Mesenchymal stem cell (in vitro differentiated cells and primary cell): ENCODE measurements around the gene PCLAF.
"Not testable (repeated sequence)": the region's sequence is repeated elsewhere in the genome, so short reads cannot be mapped to it uniquely, and the experiment has no call there.

Experiments used
- DNase-seq: peaks from one replicate; pipeline ENCODE4 v3.0.0-alpha.2; 2013
- H2AFZ ChIP-seq: one replicate; pipeline ENCODE4 v1.6.1; 2013; ENCODE audit warnings: low read depth, mild to moderate bottlenecking, control low read depth, inconsistent platforms, low read length, moderate library complexity
- H2AK5ac ChIP-seq: 2 replicates; pipeline ENCODE4 v1.6.1; 2013; ENCODE audit warnings: low read length, moderate library complexity, mild to moderate bottlenecking, inconsistent platforms; ENCODE audit not compliant: severe bottlenecking
- H2BK120ac ChIP-seq: one replicate; pipeline ENCODE4 v1.6.1; 2013; ENCODE audit warnings: low read depth, mild to moderate bottlenecking, inconsistent platforms, low read length, moderate library complexity
- H2BK12ac ChIP-seq, 2 experiments: one replicate each; pipeline ENCODE4 v1.6.1; 2013; ENCODE audit warnings: inconsistent platforms in 2 of 2, low read length in 2 of 2, mild to moderate bottlenecking in 2 of 2, moderate library complexity in 2 of 2, control low read depth in 1 of 2
- H2BK15ac ChIP-seq: one replicate; pipeline ENCODE4 v1.6.1; 2013; ENCODE audit warnings: mild to moderate bottlenecking, low read depth, inconsistent platforms; ENCODE audit not compliant: poor library complexity, severe bottlenecking
- H2BK5ac ChIP-seq: 2 replicates; pipeline ENCODE4 v1.6.1; 2013; ENCODE audit warnings: low read depth, mild to moderate bottlenecking, low read length, control low read depth, inconsistent platforms; ENCODE audit not compliant: poor library complexity, severe bottlenecking
- H3K14ac ChIP-seq, 2 experiments: one replicate each; pipeline ENCODE4 v1.6.1; 2013; ENCODE audit warnings: inconsistent platforms in 2 of 2, low read length in 2 of 2, control low read depth in 1 of 2, mild to moderate bottlenecking in 1 of 2, moderate library complexity in 1 of 2
- H3K18ac ChIP-seq, 2 experiments: one replicate each; pipeline ENCODE4 v1.6.1; 2013; ENCODE audit warnings: inconsistent platforms in 2 of 2, low read length in 2 of 2, control low read depth in 1 of 2, low read depth in 1 of 2, mild to moderate bottlenecking in 1 of 2
- H3K23ac ChIP-seq, 2 experiments: one replicate each; pipeline ENCODE4 v1.6.1; 2013; ENCODE audit warnings: inconsistent platforms in 2 of 2, low read length in 2 of 2, mild to moderate bottlenecking in 2 of 2, moderate library complexity in 2 of 2, control low read depth in 1 of 2
- H3K27ac ChIP-seq: 2 replicates; pipeline ENCODE4 v1.5.1; 2013; ENCODE audit warnings: mild to moderate bottlenecking, moderate library complexity, low read length, control low read depth, inconsistent platforms; ENCODE audit not compliant: poor library complexity, severe bottlenecking
- H3K27me3 ChIP-seq, 2 experiments: 2 replicates each; pipeline versions ENCODE4 v1.6.1 to v1.7.0; 2013; ENCODE audit warnings: low read length in 2 of 2, mild to moderate bottlenecking in 2 of 2, moderate library complexity in 2 of 2, control low read depth in 1 of 2, inconsistent platforms in 1 of 2; ENCODE audit not compliant: control insufficient read depth in 1 of 2, insufficient read depth in 1 of 2
- H3K36me3 ChIP-seq, 2 experiments: 2 replicates each; pipeline versions ENCODE4 v1.6.1 to v1.7.0; 2013; ENCODE audit warnings: low read length in 2 of 2, control low read depth in 1 of 2, inconsistent platforms in 1 of 2, low read depth in 1 of 2, mild to moderate bottlenecking in 1 of 2; ENCODE audit not compliant: insufficient read depth in 2 of 2, control insufficient read depth in 1 of 2
- H3K4ac ChIP-seq, 2 experiments: one replicate each; pipeline ENCODE4 v1.6.1; 2013; ENCODE audit warnings: inconsistent platforms in 2 of 2, low read length in 2 of 2, mild to moderate bottlenecking in 2 of 2, moderate library complexity in 2 of 2, control low read depth in 1 of 2, low read depth in 1 of 2
- H3K4me1 ChIP-seq: 2 replicates; pipeline ENCODE4 v1.6.1; 2013; ENCODE audit warnings: low read depth, low read length, control low read depth; ENCODE audit not compliant: control insufficient read depth, insufficient read depth
- H3K4me2 ChIP-seq: 2 replicates; pipeline ENCODE4 v1.6.1; 2013; ENCODE audit warnings: low read length, mild to moderate bottlenecking, inconsistent platforms; ENCODE audit not compliant: poor library complexity, severe bottlenecking
- H3K4me3 ChIP-seq, 2 experiments: 2 replicates each; pipeline versions ENCODE4 v1.5.1 to v1.7.0; 2013; ENCODE audit warnings: low read length in 2 of 2, mild to moderate bottlenecking in 2 of 2, control low read depth in 1 of 2, low read depth in 1 of 2; ENCODE audit not compliant: insufficient read depth in 1 of 2
- H3K79me1 ChIP-seq: replicated peaks from 2 replicates; pipeline ENCODE4 v1.6.1; 2013; ENCODE audit warnings: mild to moderate bottlenecking, control low read depth, low read length, inconsistent platforms; ENCODE audit not compliant: poor library complexity, severe bottlenecking
- H3K9ac ChIP-seq: 2 replicates; pipeline ENCODE4 v1.7.0; 2013; ENCODE audit warnings: mild to moderate bottlenecking, low read length, moderate library complexity
- H3K9me3 ChIP-seq: 2 replicates; pipeline ENCODE4 v1.7.0; 2013; ENCODE audit warnings: mild to moderate bottlenecking, low read length; ENCODE audit not compliant: control insufficient read depth
- H4K8ac ChIP-seq: one replicate; pipeline ENCODE4 v1.6.1; 2013; ENCODE audit warnings: inconsistent platforms, mild to moderate bottlenecking, low read length, moderate library complexity
- H4K91ac ChIP-seq: one replicate; pipeline ENCODE4 v1.6.1; 2013; ENCODE audit warnings: mild to moderate bottlenecking, low read length, inconsistent platforms
- WGBS: methylation state at CpG from one replicate; pipeline ENCODE4 v1.1.7; 2013; ENCODE audit warnings: mixed read lengths; 5-methylcytosine and 5-hydroxymethylcytosine counted together

Gene PCLAF

GRCh38 chr15:64333986-64334929, 47.0 kb downstream of the PCLAF start:
- Histone ChIP-seq H3K4me1 (no peaks in the 10 kb centered on the region), H3K79me1 (peaks cover 9% of the 10 kb centered on the region), H2BK120ac (no peak overlapping the region), H2AFZ (no peak overlapping the region), H3K4me2 (no peak overlapping the region), H3K18ac (no peak overlapping the region), H3K4me3 (peak overlapping the region in 1 of 2 experiments; percentile 4), H4K91ac (no peak overlapping the region), H3K36me3 (peaks cover 3% of the 10 kb centered on the region in 2 experiments), H3K27ac (no peak overlapping the region), H4K8ac (no peak overlapping the region), H3K14ac (no peak overlapping the region), H3K4ac (no peak overlapping the region), H3K27me3 (no peaks in the 10 kb centered on the region), H3K23ac (no peak overlapping the region), H2BK5ac (no peak overlapping the region), H2BK15ac (no peak overlapping the region), H3K9me3 (no peaks in the 10 kb centered on the region), H2AK5ac (no peak overlapping the region), H3K9ac (no peak overlapping the region), H2BK12ac (no peak overlapping the region)
- no peak for DNase-seq
- whole genome bisulfite sequencing, result 89% methylated on average over 9 of the region's 9 CpGs

DNA sequence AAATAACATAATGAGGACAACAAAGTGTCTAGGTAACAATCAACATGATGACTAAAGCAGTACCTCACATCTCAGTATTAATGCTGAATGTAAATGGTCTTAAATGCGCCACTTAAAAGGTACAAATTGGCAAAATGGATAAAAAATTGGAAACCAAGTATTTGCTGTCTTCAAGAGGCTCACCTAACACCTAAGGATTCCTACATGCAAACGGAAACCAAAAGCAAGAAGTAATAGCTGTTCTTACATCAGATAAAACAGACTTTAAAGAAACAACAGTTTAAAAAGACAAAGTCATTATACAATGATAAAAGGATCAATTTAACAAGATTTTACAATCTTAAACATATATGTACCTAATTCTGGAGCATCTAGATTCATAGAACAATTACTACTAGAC, 47.7 kb downstream of the PCLAF start:
- H3K23ac ChIP-seq, result no peak overlapping the region

DNA sequence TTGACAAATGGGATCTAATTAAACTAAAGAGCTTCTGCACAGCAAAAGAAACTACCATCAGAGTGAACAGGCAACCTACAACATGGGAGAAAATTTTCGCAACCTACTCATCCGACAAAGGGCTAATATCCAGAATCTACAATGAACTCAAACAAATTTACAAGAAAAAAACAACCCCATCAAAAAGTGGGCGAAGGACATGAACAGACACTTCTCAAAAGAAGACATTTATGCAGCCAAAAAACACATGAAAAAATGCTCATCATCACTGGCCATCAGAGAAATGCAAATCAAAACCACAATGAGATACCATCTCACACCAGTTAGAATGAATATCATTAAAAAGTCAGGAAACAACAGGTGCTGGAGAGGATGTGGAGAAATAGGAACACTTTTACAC, 49.6 kb downstream of the PCLAF start:
- not testable (repeated sequence) for H2AFZ ChIP-seq, H3K18ac ChIP-seq, H3K79me1 ChIP-seq, H3K23ac ChIP-seq, H2AK5ac ChIP-seq, H2BK120ac ChIP-seq, H2BK15ac ChIP-seq, H3K4me1 ChIP-seq, DNase-seq, H3K36me3 ChIP-seq, H3K4me2 ChIP-seq, H3K14ac ChIP-seq, H2BK12ac ChIP-seq, H3K4ac ChIP-seq, H3K9ac ChIP-seq, H3K27ac ChIP-seq, H4K8ac ChIP-seq, H4K91ac ChIP-seq, H3K9me3 ChIP-seq, H3K27me3 ChIP-seq, H2BK5ac ChIP-seq, H3K4me3 ChIP-seq
- WGBS, result 82% methylated on average over 2 of the region's 3 CpGs

More for the DNA sequence above, 47.7 kb downstream of the PCLAF start:
- H3K9ac ChIP-seq, result no peak overlapping the region
- no peak for DNase-seq
- no peak overlapping the region for H2BK12ac ChIP-seq
- no peak overlapping the region for H3K14ac ChIP-seq
- H3K18ac ChIP-seq, result no peak overlapping the region
- H3K27me3 ChIP-seq, result no peaks in the 10 kb centered on the region
- H2BK15ac ChIP-seq, result no peak overlapping the region
- no peak overlapping the region for H3K4me2 ChIP-seq
- no peaks in the 10 kb centered on the region for H3K4me1 ChIP-seq
- H3K4ac ChIP-seq, result no peak overlapping the region
- H3K36me3 ChIP-seq, result peaks cover 3% of the 10 kb centered on the region in 2 experiments
- peaks cover 4% of the 10 kb centered on the region for H3K79me1 ChIP-seq
- no peak overlapping the region for H2BK120ac ChIP-seq
- H3K27ac ChIP-seq, result no peak overlapping the region
- WGBS, result 100% methylated on average over 1 of the region's 2 CpGs
- no peak overlapping the region for H2BK5ac ChIP-seq
- H4K91ac ChIP-seq, result no peak overlapping the region
- H2AK5ac ChIP-seq, result no peak overlapping the region
- H3K4me3 ChIP-seq, result peak overlapping the region in 1 of 2 experiments; percentile 4
- H4K8ac ChIP-seq, result no peak overlapping the region
- no peak overlapping the region for H2AFZ ChIP-seq
- no peaks in the 10 kb centered on the region for H3K9me3 ChIP-seq

DNA sequence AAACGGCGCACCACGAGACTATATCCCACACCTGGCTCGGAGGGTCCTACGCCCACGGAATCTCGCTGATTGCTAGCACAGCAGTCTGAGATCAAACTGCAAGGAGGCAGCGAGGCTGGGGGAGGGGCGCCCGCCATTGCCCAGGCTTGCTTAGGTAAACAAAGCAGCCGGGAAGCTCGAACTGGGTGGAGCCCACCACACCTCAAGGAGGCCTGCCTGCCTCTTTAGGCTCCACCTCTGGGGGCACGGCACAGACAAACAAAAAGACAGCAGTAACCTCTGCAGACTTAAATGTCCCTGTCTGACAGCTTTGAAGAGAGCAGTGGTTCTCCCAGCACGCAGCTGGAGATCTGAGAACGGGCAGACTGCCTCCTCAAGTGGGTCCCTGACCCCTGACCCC, 54.3 kb downstream of the PCLAF start:
- not testable (repeated sequence) for DNase-seq, H2BK5ac ChIP-seq, H2BK120ac ChIP-seq, H3K18ac ChIP-seq, H3K4me1 ChIP-seq, H2AFZ ChIP-seq, H3K9me3 ChIP-seq, H4K91ac ChIP-seq, H4K8ac ChIP-seq, H3K9ac ChIP-seq, H3K4me2 ChIP-seq, H3K27ac ChIP-seq, H3K4me3 ChIP-seq, H2BK12ac ChIP-seq, H3K23ac ChIP-seq, H2AK5ac ChIP-seq, H3K36me3 ChIP-seq, H3K14ac ChIP-seq, H3K4ac ChIP-seq, H2BK15ac ChIP-seq, H3K27me3 ChIP-seq
- H3K79me1 ChIP-seq, result peaks cover 17% of the 10 kb centered on the region
- 40% methylated on average over 5 of the region's 15 CpGs for WGBS
